OCI-LY7 (cell line): ENCODE data around the gene ATF1. TPM values are rescaled to one million over a fixed set of nuclear protein-coding genes. Genes with fewer than 3 reads are reported as not detected.

Experiments used
- BruUV-seq: library from RNA; stranded (reverse); fragments of 400-500 nt; replicated peaks from 2 replicates; lab custom pipeline; 2021; lab: Mats Ljungman, UMichigan
- CTCF ChIA-PET: fragments of 300-600 bp; sonication (Branson Sonifier 250); formaldehyde crosslinking; loops from one replicate; lab custom pipeline; 2022; ENCODE audit warnings: antibody characterized with exemption; ENCODE audit not compliant: unreplicated experiment; lab: Charles Lee
- POLR2A ChIA-PET: fragments of 300-600 bp; sonication (Branson Sonifier 250); formaldehyde crosslinking; loops from one replicate; lab custom pipeline; 2022; ENCODE audit warnings: antibody characterized with exemption; lab: Charles Lee
- DNase-seq: peaks from one replicate; pipeline ENCODE4 v3.0.0-alpha.2; 2015; ENCODE audit warnings: low spot score
- H2AFZ ChIP-seq: fragments of 200-600 bp; sonication (generic), shearing (Covaris generic); 2 replicates; pipeline ENCODE4 v1.6.1; 2014; ENCODE audit warnings: mild to moderate bottlenecking, antibody characterized with exemption, low read length, moderate library complexity
- H3K27ac ChIP-seq: fragments of 200-600 bp; sonication (generic); 2 replicates; pipeline ENCODE4 v1.5.1; 2014; ENCODE audit warnings: mixed run types, low read depth, mild to moderate bottlenecking, moderate library complexity, low read length, inconsistent platforms; ENCODE audit not compliant: poor library complexity, severe bottlenecking
- H3K36me3 ChIP-seq: fragments of 200-600 bp; sonication (generic); 2 replicates; pipeline ENCODE4 v1.6.1; 2014; ENCODE audit warnings: mild to moderate bottlenecking, antibody characterized with exemption, low read length, moderate library complexity, mixed read lengths; ENCODE audit not compliant: insufficient read depth
- H3K4me1 ChIP-seq: fragments of 200-600 bp; sonication (generic); 2 replicates; pipeline ENCODE4 v1.5.1; 2014; ENCODE audit warnings: mild to moderate bottlenecking, low read length; ENCODE audit not compliant: insufficient read depth, poor library complexity, severe bottlenecking
- H3K4me2 ChIP-seq: fragments of 200-600 bp; sonication (generic); 2 replicates; pipeline ENCODE4 v1.6.1; 2014; ENCODE audit warnings: mild to moderate bottlenecking, low read length
- H3K4me3 ChIP-seq: fragments of 200-600 bp; sonication (generic); 2 replicates; pipeline ENCODE4 v1.5.1; 2014; ENCODE audit warnings: mild to moderate bottlenecking, low read depth, low read length; ENCODE audit not compliant: poor library complexity, severe bottlenecking
- H3K79me2 ChIP-seq: fragments of 200-600 bp; sonication (generic); 2 replicates; pipeline ENCODE4 v1.6.1; 2016; ENCODE audit warnings: low read depth, mild to moderate bottlenecking, low read length, moderate library complexity, mixed read lengths; ENCODE audit not compliant: insufficient read depth
- H3K9me2 ChIP-seq: fragments of 200-600 bp; sonication (generic); 2 replicates; pipeline ENCODE4 v1.6.1; 2016; ENCODE audit warnings: mild to moderate bottlenecking, low read length, mixed read lengths; ENCODE audit not compliant: insufficient read depth
- H3K9me3 ChIP-seq: fragments of 200-600 bp; sonication (generic); 2 replicates; pipeline ENCODE4 v1.6.1; 2014; ENCODE audit warnings: mild to moderate bottlenecking, mixed run types, low read length, mixed read lengths
- H4K20me1 ChIP-seq: fragments of 200-600 bp; sonication (generic); 2 replicates; pipeline ENCODE4 v1.6.1; 2014; ENCODE audit warnings: mild to moderate bottlenecking, antibody characterized with exemption, low read length, moderate library complexity, mixed read lengths; ENCODE audit not compliant: insufficient read depth
- CTCF ChIP-seq: fragments of 200-600 bp; sonication (generic); conservative IDR thresholded peaks from 2 replicates; pipeline ENCODE4 v1.5.1; 2014; ENCODE audit warnings: mild to moderate bottlenecking, antibody characterized with exemption, low read length, moderate library complexity, mixed read lengths
- EZH2phosphoT487 ChIP-seq: fragments of 200-600 bp; sonication (generic); IDR thresholded peaks from 2 replicates; pipeline ENCODE4 v1.6.1; 2018; ENCODE audit warnings: low read depth, borderline replicate concordance, mild to moderate bottlenecking, mixed run types, antibody characterized with exemption, low read length, moderate library complexity, mixed read lengths
- intact Hi-C: fragments of 100-400 bp; cut with micrococcal nuclease; formaldehyde crosslinking; loops from one replicate; pipeline ENCODE4 v1.10.0; 2022; ENCODE audit not compliant: unreplicated experiment
- total RNA-seq, 2 experiments: library from RNA; depleted of rRNA in 1 of 2; stranded (reverse); fragments of >200 nt in 1 of 2; shearing (Covaris generic) in 1 of 2; gene quantifications; 2 replicates each; pipeline ENCODE4 v1.2.3, GENCODE V29; 2014 to 2022

The ATF1 gene
- total RNA-seq, 2 experiments from 2014 or later = 47.4 to 55.7 TPM

- ChIA-PET CTCF (no interaction called here), POLR2A (interaction anchor here (0.6 to 2.1 kb wide), 8 partner anchors 25 to 526 kb away, joined by 3 to 8 read pairs (median 4); no protein-coding TSS in a partner anchor)
- BruUV-seq = no TSS peak
- H3K4me1 ChIP-seq = no peaks in the 10 kb centered on the region
- peaks cover 4% of the 10 kb centered on the region; the same call in 1 of the 2 replicates for H3K36me3 ChIP-seq
- no peaks in the 10 kb centered on the region for H3K9me3 ChIP-seq
- H4K20me1 ChIP-seq = no peaks in the 10 kb centered on the region
- H3K4me2 ChIP-seq = 0 out of 2 replicates have a peak overlapping the region, but pooled peaks have one; percentile 11
- no peak overlapping the region for H3K27ac ChIP-seq
- no peak for DNase-seq
- H3K9me2 ChIP-seq = no peaks in the 10 kb centered on the region
- H3K79me2 ChIP-seq = no peaks in the 10 kb centered on the region
- H3K4me3 ChIP-seq = no peak overlapping the region
- intact Hi-C loops = loop anchor here (1.0 to 5.0 kb wide), 4 partner anchors 102 to 517 kb away; no protein-coding TSS in a partner anchor
- TF ChIP-seq EZH2phosphoT487 (no peak), CTCF (no peak)
- H2AFZ ChIP-seq = 0 out of 2 replicates have a peak overlapping the region, but pooled peaks have one; percentile 7
Observed at GRCh38 chr12:50824914-50825313, 61.0 kb downstream of the ATF1 start.

GRCh38 chr12:50825372-50825838 lies 61.5 kb downstream of the ATF1 start:
- Histone ChIP-seq H2AFZ (0 out of 2 replicates have a peak overlapping the region, but pooled peaks have one; percentile 7), H3K27ac (no peak overlapping the region), H3K4me2 (0 out of 2 replicates have a peak overlapping the region, but pooled peaks have one; percentile 11), H3K4me1 (no peaks in the 10 kb centered on the region), H3K9me3 (no peaks in the 10 kb centered on the region), H3K79me2 (no peaks in the 10 kb centered on the region), H3K9me2 (no peaks in the 10 kb centered on the region), H3K36me3 (peaks cover under 1% of the 10 kb centered on the region; the same call in 1 of the 2 replicates), H3K4me3 (no peak overlapping the region), H4K20me1 (no peaks in the 10 kb centered on the region)
- TF ChIP-seq EZH2phosphoT487 (no peak), CTCF (peak; percentile 77)
- ChIA-PET CTCF (interaction anchor here (1.5 kb wide), 1 partner anchor 203 kb away, joined by 3 read pairs; no protein-coding TSS in a partner anchor), POLR2A (interaction anchor here (0.6 to 2.1 kb wide), 12 partner anchors 26 to 1132 kb away, joined by 3 to 8 read pairs (median 4); no protein-coding TSS in a partner anchor)
- peak; percentile 76 for DNase-seq
- intact Hi-C loops = loop anchor here (1.0 to 5.0 kb wide), 4 partner anchors 102 to 517 kb away; no protein-coding TSS in a partner anchor
- no TSS peak for BruUV-seq

GRCh38 chr12:50828121-50828520 lies 64.2 kb downstream of the ATF1 start:
- Histone ChIP-seq H3K27ac (no peak overlapping the region), H3K79me2 (no peaks in the 10 kb centered on the region), H3K4me1 (no peaks in the 10 kb centered on the region), H4K20me1 (no peaks in the 10 kb centered on the region), H3K9me2 (no peaks in the 10 kb centered on the region), H3K4me3 (no peak overlapping the region), H3K9me3 (no peaks in the 10 kb centered on the region), H3K36me3 (no peaks in the 10 kb centered on the region), H3K4me2 (no peak overlapping the region), H2AFZ (no peak overlapping the region)
- CTCF ChIA-PET = no interaction called here
- no TSS peak for BruUV-seq
- intact Hi-C loops = loop anchor here (5.0 kb wide), 1 partner anchor 514 kb away; no protein-coding TSS in a partner anchor
- TF ChIP-seq EZH2phosphoT487 = no peak
- TF ChIP-seq CTCF = no peak
- POLR2A ChIA-PET = interaction anchor here (0.6 kb wide), 1 partner anchor 98 kb away, joined by 4 read pairs; no protein-coding TSS in a partner anchor
- DNase-seq = no peak
